ENCODE measurements around the gene KCNE4.
A peak's percentile ranks its signal among the peaks of the same experiment; 100 is the strongest.

Gene KCNE4

DNA sequence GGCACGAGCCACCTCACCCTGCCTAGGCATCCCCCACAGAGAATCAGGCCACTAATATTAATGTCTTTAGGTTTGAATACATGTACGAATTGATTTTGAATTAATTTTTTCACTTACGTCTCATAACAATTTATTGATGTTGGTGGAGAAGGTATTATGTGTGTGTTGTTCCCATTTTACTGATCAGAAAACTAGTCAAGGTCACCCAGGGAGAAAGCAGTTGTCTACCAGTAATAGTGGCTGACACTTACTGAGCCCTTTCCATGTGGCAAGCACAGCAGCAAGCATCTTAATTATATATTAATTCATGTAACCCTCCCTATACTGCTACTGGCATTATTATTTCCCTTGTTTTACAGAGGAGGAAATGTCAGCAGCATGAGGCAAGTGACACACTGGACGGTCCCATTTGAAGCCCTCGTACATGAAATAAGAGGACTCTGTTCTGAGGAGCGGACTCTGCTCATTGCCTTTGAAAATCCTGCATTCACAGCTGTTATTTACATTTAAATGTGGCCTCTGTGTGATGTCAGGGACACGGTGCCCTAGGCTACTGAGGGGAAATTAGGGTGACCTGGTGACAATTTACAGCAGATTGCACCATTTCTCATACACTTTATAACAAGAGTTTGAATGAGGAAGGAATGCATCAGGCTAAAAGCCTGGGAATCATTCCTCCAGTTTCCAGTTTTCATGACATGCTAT lies 30.9 kb upstream of the KCNE4 start:
- H3K9me3 ChIP-seq (ENCODE audit: control insufficient read depth in 5 of 5, low read length in 5 of 5) = no peaks in the 10 kb centered on the region
- H3K27ac ChIP-seq (ENCODE audit: low read depth, low read length) = no peak overlapping the region
- H3K9ac ChIP-seq (ENCODE audit: low read length in 5 of 5) = no peak overlapping the region
- no peaks in the 10 kb centered on the region for H3K27me3 ChIP-seq (ENCODE audit: control insufficient read depth in 5 of 5, insufficient read depth in 4 of 5, low read length in 5 of 5)
- H3K4me1 ChIP-seq (ENCODE audit: control insufficient read depth in 5 of 5, insufficient read depth in 5 of 5, low read length in 5 of 5) = peaks cover 0 to under 1% (median 0%) of the 10 kb centered on the region in 5 donors
- no peaks in the 10 kb centered on the region for H3K36me3 ChIP-seq (ENCODE audit: control insufficient read depth in 5 of 5, insufficient read depth in 5 of 5, low read length in 5 of 5)
- no peak overlapping the region for H3K4me3 ChIP-seq (ENCODE audit: low read depth in 1 of 5, low read length in 5 of 5)

DNA sequence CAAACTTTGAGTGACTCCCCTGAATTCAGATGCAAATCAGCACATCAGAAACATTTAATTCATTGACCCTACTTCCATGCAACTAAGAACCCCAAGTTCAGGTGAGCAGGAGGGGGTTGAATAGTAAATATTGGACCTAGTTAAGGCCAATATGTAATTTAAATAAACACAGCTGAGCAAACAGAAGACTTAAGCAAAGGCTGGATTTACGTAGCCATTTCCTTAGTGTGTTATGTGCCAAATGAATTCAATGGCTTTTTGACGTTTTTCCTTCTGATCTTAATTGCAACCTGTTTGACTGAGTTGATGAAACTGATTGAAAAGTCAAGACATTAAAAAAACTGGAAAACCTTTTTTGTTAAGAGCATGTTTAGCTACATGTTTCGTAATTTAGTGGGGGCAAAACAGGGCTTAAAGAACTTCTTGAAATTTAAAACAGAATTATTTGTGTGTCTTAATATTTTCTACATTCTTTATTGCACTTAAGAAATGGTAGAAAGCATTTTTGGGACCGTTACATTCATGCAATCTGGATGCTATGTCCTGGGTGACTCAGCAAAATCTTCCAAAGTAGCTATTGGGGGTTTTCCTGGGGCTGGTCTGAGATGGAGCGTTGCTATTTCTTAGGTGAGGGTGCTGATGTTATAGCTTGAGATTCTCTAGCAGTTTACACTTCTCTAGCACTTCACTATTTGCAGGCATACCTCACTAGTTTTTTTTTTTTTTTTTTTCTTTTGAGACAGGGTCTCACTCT lies 25.5 kb upstream of the KCNE4 start:
- H3K4me3 ChIP-seq (ENCODE audit: low read depth in 1 of 5, low read length in 5 of 5) = no peak overlapping the region
- H3K27ac ChIP-seq (ENCODE audit: low read depth, low read length) = no peak overlapping the region
- peaks cover 0 to 8% (median 3%) of the 10 kb centered on the region in 5 donors for H3K4me1 ChIP-seq (ENCODE audit: control insufficient read depth in 5 of 5, insufficient read depth in 5 of 5, low read length in 5 of 5)
- H3K27me3 ChIP-seq (ENCODE audit: control insufficient read depth in 5 of 5, insufficient read depth in 4 of 5, low read length in 5 of 5) = no peaks in the 10 kb centered on the region
- H3K9me3 ChIP-seq (ENCODE audit: control insufficient read depth in 5 of 5, low read length in 5 of 5) = peaks cover 0 to 2% (median 0%) of the 10 kb centered on the region in 5 donors
- no peak overlapping the region for H3K9ac ChIP-seq (ENCODE audit: low read length in 5 of 5)
- H3K36me3 ChIP-seq (ENCODE audit: control insufficient read depth in 5 of 5, insufficient read depth in 5 of 5, low read length in 5 of 5) = no peaks in the 10 kb centered on the region

DNA sequence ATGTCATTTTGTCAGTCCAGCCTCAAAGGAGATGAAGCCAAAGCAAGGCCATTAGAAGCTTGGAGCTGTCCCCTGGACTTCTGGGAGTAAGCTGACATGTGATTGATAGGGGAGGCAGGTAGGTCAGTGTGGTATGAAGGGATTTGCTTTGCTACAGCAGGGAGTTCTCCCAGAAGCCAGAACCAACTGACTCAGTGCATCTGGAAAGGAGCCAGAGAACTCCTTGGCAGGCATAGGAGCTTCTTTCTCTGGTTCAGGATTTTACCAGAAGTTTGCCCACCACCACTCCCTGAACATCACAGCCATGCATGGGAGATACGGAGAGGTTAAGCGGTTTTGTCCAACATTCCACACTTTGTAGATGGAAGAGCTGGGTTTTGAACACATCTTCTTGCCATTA lies 24.5 kb upstream of the KCNE4 start:
- Histone ChIP-seq H3K4me1 (ENCODE audit: control insufficient read depth in 5 of 5, insufficient read depth in 5 of 5, low read length in 5 of 5) (peaks cover 0 to 8% (median 3%) of the 10 kb centered on the region in 5 donors), H3K4me3 (ENCODE audit: low read depth in 1 of 5, low read length in 5 of 5) (no peak overlapping the region), H3K9ac (ENCODE audit: low read length in 5 of 5) (no peak overlapping the region), H3K27ac (ENCODE audit: low read depth, low read length) (no peak overlapping the region), H3K36me3 (ENCODE audit: control insufficient read depth in 5 of 5, insufficient read depth in 5 of 5, low read length in 5 of 5) (no peaks in the 10 kb centered on the region), H3K27me3 (ENCODE audit: control insufficient read depth in 5 of 5, insufficient read depth in 4 of 5, low read length in 5 of 5) (no peaks in the 10 kb centered on the region), H3K9me3 (ENCODE audit: control insufficient read depth in 5 of 5, low read length in 5 of 5) (peaks cover 0 to 9% (median 6%) of the 10 kb centered on the region in 5 donors)

DNA sequence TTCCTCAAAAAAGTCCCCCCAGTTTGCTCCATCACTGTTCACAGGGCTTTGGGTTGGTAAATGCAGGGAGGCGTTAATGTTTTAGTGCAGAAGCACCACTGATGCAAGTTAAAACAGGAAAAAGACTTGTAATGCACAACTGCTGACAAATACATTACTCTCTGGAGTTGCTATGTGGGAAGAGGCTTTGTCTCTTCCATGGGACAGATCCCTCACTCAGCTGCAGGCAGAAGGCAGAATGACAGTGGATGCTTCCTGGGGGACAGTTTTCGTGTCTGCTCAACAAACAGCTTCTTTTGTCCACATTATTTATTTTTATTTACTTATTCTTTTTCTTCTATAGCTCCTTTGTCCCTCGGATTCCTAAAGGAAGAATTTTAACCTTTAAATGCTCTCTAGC lies 22.7 kb upstream of the KCNE4 start:
- H3K9me3 ChIP-seq (ENCODE audit: control insufficient read depth in 5 of 5, low read length in 5 of 5) = peaks cover 0 to 13% (median 8%) of the 10 kb centered on the region in 5 donors

DNA sequence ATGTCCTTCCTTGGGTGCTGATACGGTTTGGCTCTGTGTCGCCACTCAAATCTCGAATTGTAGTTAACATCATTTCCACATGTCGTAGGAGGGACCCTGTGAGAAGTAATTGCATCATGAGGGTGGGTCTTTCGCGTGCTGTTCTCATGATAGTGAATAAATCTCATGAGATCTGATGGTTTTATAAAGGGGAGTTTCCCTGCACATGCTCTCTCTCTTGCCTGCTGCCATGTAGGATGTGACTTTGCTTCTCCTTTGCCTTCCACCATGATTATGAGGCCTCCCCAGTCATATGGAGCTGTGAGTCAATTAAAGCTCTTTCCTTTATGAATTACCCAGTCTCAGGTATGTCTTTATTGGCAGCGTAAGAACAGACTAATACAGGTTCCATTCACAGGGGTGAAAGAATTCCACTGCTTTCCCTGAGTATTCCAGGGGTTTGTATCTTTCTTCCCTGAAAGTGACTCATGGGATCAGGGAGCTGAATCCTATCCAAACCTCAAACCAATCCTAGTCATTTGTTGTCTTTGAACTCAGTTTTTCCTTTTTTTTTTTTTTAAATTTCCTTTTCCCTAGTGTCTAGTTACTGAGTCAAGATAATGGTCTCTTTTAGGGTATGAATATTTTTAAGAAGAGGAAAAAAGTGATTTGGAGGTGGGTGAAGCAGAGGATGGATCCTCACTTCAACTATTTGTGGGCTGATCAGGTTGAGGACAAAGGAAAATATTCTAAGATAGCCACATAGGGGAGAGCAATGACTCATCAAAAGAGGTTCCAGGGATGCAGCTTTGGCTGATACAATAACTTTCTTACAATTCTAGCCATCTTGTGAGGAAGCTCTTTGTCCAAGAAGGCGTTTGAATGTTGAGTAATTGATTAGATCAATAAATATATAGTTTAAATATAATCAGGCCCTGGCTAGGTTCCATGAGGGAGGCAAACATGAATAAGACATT lies 19.5 kb upstream of the KCNE4 start:
- Histone ChIP-seq H3K4me1 (ENCODE audit: control insufficient read depth in 5 of 5, insufficient read depth in 5 of 5, low read length in 5 of 5) (no peaks in the 10 kb centered on the region), H3K27me3 (ENCODE audit: control insufficient read depth in 5 of 5, insufficient read depth in 4 of 5, low read length in 5 of 5) (peaks cover 0 to 3% (median 0%) of the 10 kb centered on the region in 5 donors), H3K36me3 (ENCODE audit: control insufficient read depth in 5 of 5, insufficient read depth in 5 of 5, low read length in 5 of 5) (no peaks in the 10 kb centered on the region), H3K9me3 (ENCODE audit: control insufficient read depth in 5 of 5, low read length in 5 of 5) (peaks cover 0 to 13% (median 8%) of the 10 kb centered on the region in 5 donors), H3K4me3 (ENCODE audit: low read depth in 1 of 5, low read length in 5 of 5) (peak overlapping the region in 1 of 5 donors; percentile 10), H3K9ac (ENCODE audit: low read length in 5 of 5) (no peak overlapping the region), H3K27ac (ENCODE audit: low read depth, low read length) (no peak overlapping the region)

More for the DNA sequence above, 22.7 kb upstream of the KCNE4 start:
- no peaks in the 10 kb centered on the region for H3K36me3 ChIP-seq (ENCODE audit: control insufficient read depth in 5 of 5, insufficient read depth in 5 of 5, low read length in 5 of 5)
- no peaks in the 10 kb centered on the region for H3K27me3 ChIP-seq (ENCODE audit: control insufficient read depth in 5 of 5, insufficient read depth in 4 of 5, low read length in 5 of 5)
- H3K4me1 ChIP-seq (ENCODE audit: control insufficient read depth in 5 of 5, insufficient read depth in 5 of 5, low read length in 5 of 5) = peaks cover 0 to 8% (median 3%) of the 10 kb centered on the region in 5 donors
- no peak overlapping the region for H3K4me3 ChIP-seq (ENCODE audit: low read depth in 1 of 5, low read length in 5 of 5)
- H3K9ac ChIP-seq (ENCODE audit: low read length in 5 of 5) = no peak overlapping the region
- H3K27ac ChIP-seq (ENCODE audit: low read depth, low read length) = no peak overlapping the region

DNA sequence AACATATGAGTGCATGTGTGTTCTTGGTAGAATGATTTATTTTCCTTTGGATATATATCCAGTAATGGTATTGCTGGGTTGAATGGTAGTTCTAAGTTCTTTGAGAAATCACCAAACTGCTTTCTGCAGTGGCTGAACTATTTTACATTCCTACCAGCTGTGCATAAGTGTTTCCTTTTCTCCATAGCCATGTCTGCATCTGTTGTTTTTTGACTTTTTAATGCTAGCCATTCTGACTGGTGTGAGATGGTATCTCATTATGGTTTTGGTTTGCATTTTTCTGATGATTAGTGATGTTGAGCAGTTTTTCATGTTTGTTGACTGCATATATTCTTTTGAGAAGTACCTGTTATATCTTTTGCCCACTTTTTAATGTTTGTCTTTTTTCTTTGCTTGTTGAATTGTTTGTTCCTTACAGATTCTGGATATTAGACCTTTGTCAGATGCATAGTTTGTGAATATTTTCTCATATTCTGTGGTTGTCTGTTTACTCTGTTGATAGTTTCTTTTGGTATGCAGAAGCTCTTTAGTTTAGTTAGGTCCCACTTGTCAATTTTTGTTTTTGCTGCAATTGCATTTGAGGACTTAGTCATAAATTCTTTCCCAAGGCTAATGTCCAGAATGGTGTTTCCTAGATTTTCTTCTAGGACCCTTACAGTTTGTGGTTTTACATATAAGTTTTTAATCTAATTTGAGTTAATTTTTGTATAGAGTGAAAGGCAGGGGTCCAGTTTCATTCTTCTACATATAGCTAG lies 17.6 kb upstream of the KCNE4 start:
- Histone ChIP-seq H3K4me1 (ENCODE audit: control insufficient read depth in 5 of 5, insufficient read depth in 5 of 5, low read length in 5 of 5) (no peaks in the 10 kb centered on the region), H3K9me3 (ENCODE audit: control insufficient read depth in 5 of 5, low read length in 5 of 5) (peaks cover 0 to 11% (median 8%) of the 10 kb centered on the region in 5 donors), H3K9ac (ENCODE audit: low read length in 5 of 5) (no peak overlapping the region), H3K27me3 (ENCODE audit: control insufficient read depth in 5 of 5, insufficient read depth in 4 of 5, low read length in 5 of 5) (peaks cover 0 to 3% (median 0%) of the 10 kb centered on the region in 5 donors), H3K27ac (ENCODE audit: low read depth, low read length) (no peak overlapping the region), H3K4me3 (ENCODE audit: low read depth in 1 of 5, low read length in 5 of 5) (no peak overlapping the region), H3K36me3 (ENCODE audit: control insufficient read depth in 5 of 5, insufficient read depth in 5 of 5, low read length in 5 of 5) (no peaks in the 10 kb centered on the region)

DNA sequence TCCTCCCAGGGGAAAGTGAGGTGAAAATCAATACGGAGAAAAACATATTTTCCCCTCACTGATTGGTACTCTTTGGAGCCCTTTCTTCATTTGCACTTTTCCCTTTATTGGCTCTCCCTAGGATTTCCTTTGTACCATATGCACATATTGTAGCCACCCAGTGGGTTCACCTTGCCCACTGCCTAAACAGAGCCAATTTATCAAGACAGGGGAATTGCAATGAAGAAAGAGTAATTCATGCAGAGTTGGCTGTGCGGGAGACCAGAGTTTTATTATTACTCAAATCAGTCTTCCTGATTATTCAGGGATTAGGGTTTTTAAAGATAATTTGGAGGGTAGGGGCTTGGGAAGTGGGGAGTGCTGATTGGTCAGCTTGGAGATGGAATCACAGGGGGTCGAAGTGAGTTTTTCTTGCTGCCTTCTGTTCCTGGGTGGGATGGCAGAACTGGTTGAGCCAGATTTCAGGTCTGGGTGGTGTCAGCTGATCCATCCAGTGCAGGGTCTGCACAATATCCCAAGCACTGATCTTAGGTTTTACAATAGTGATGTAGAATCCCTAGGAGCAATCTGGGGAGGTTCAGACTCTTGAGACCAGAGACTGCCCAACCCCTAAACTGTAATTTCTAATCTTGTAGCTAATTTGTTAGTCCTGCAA lies 15.1 kb upstream of the KCNE4 start:
- Histone ChIP-seq H3K36me3 (ENCODE audit: control insufficient read depth in 5 of 5, insufficient read depth in 5 of 5, low read length in 5 of 5) (no peaks in the 10 kb centered on the region), H3K4me3 (ENCODE audit: low read depth in 1 of 5, low read length in 5 of 5) (no peak overlapping the region)

DNA sequence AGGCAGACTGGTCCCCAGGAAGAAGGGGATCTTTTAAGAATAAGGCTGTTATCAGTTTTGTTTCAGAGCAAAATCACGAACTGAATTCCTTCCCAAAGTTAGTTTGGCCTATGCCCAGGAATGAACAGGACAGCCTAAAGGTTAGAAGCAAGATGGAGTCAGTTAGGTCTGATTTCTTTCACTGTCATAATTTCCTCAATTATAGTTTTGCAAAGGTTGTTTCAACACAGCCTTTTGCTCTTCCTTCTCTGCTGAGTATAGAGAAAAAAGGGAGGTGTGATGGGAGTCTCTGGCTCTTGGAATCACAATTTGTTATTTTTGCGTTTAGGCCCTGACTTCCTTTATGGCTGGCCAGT lies 14.6 kb upstream of the KCNE4 start:
- Histone ChIP-seq H3K27me3 (ENCODE audit: control insufficient read depth in 5 of 5, insufficient read depth in 4 of 5, low read length in 5 of 5) (peaks cover 0 to 3% (median 0%) of the 10 kb centered on the region in 5 donors), H3K36me3 (ENCODE audit: control insufficient read depth in 5 of 5, insufficient read depth in 5 of 5, low read length in 5 of 5) (no peaks in the 10 kb centered on the region), H3K9ac (ENCODE audit: low read length in 5 of 5) (no peak overlapping the region), H3K27ac (ENCODE audit: low read depth, low read length) (no peak overlapping the region), H3K4me1 (ENCODE audit: control insufficient read depth in 5 of 5, insufficient read depth in 5 of 5, low read length in 5 of 5) (no peaks in the 10 kb centered on the region), H3K4me3 (ENCODE audit: low read depth in 1 of 5, low read length in 5 of 5) (no peak overlapping the region), H3K9me3 (ENCODE audit: control insufficient read depth in 5 of 5, low read length in 5 of 5) (peaks cover 0 to 4% (median 2%) of the 10 kb centered on the region in 5 donors)

More for the DNA sequence above, 15.1 kb upstream of the KCNE4 start:
- Histone ChIP-seq H3K27ac (ENCODE audit: low read depth, low read length) (no peak overlapping the region), H3K4me1 (ENCODE audit: control insufficient read depth in 5 of 5, insufficient read depth in 5 of 5, low read length in 5 of 5) (no peaks in the 10 kb centered on the region), H3K27me3 (ENCODE audit: control insufficient read depth in 5 of 5, insufficient read depth in 4 of 5, low read length in 5 of 5) (peaks cover 0 to 3% (median 0%) of the 10 kb centered on the region in 5 donors), H3K9ac (ENCODE audit: low read length in 5 of 5) (no peak overlapping the region), H3K9me3 (ENCODE audit: control insufficient read depth in 5 of 5, low read length in 5 of 5) (peaks cover 0 to 9% (median 5%) of the 10 kb centered on the region in 5 donors)

DNA sequence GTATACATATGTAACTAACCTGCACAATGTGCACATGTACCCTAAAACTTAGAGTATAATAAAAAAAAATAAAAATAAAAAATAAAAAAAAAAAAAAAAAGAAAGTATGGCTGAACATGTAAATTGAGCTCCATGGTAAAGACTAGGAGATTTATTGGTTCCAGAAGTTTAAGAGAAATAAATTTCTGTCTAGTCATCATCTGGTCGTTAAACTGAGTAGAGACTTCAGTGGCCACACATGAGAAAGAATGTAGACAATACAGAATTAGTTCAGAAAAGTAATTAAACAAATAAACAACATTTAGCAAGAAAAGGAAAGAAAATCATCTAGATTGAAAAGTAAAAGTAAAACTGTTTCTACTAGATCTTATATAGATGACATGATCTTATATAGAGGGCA lies 12.4 kb upstream of the KCNE4 start:
- Histone ChIP-seq H3K9ac (ENCODE audit: low read length in 5 of 5) (no peak overlapping the region), H3K4me3 (ENCODE audit: low read depth in 1 of 5, low read length in 5 of 5) (no peak overlapping the region), H3K4me1 (ENCODE audit: control insufficient read depth in 5 of 5, insufficient read depth in 5 of 5, low read length in 5 of 5) (peaks cover 0 to 9% (median 4%) of the 10 kb centered on the region in 5 donors), H3K36me3 (ENCODE audit: control insufficient read depth in 5 of 5, insufficient read depth in 5 of 5, low read length in 5 of 5) (no peaks in the 10 kb centered on the region), H3K27me3 (ENCODE audit: control insufficient read depth in 5 of 5, insufficient read depth in 4 of 5, low read length in 5 of 5) (peaks cover 0 to 3% (median 0%) of the 10 kb centered on the region in 5 donors), H3K27ac (ENCODE audit: low read depth, low read length) (no peak overlapping the region), H3K9me3 (ENCODE audit: control insufficient read depth in 5 of 5, low read length in 5 of 5) (no peaks in the 10 kb centered on the region)

Data from subcutaneous abdominal adipose tissue (tissue), 5 donors.